OCI-LY7 (cell line): ENCODE results near the gene ANXA3. TPM values are rescaled to one million over a fixed set of nuclear protein-coding genes. Genes with fewer than 3 reads are reported as not detected.

Experiments
- BruUV-seq: library from RNA; stranded (reverse); fragments of 400-500 nt; replicated peaks from 2 replicates; lab custom pipeline; 2021; lab: Mats Ljungman, UMichigan
- CTCF ChIA-PET: fragments of 300-600 bp; sonication (Branson Sonifier 250); formaldehyde crosslinking; loops from one replicate; lab custom pipeline; 2022; ENCODE audit warnings: antibody characterized with exemption; ENCODE audit not compliant: unreplicated experiment; lab: Charles Lee
- POLR2A ChIA-PET: fragments of 300-600 bp; sonication (Branson Sonifier 250); formaldehyde crosslinking; loops from one replicate; lab custom pipeline; 2022; ENCODE audit warnings: antibody characterized with exemption; lab: Charles Lee
- DNase-seq: peaks from one replicate; pipeline ENCODE4 v3.0.0-alpha.2; 2015; ENCODE audit warnings: low spot score
- H2AFZ ChIP-seq: fragments of 200-600 bp; sonication (generic), shearing (Covaris generic); 2 replicates; pipeline ENCODE4 v1.6.1; 2014; ENCODE audit warnings: mild to moderate bottlenecking, antibody characterized with exemption, low read length, moderate library complexity
- H3K27ac ChIP-seq: fragments of 200-600 bp; sonication (generic); 2 replicates; pipeline ENCODE4 v1.5.1; 2014; ENCODE audit warnings: mixed run types, low read depth, mild to moderate bottlenecking, moderate library complexity, low read length, inconsistent platforms; ENCODE audit not compliant: poor library complexity, severe bottlenecking
- H3K36me3 ChIP-seq: fragments of 200-600 bp; sonication (generic); 2 replicates; pipeline ENCODE4 v1.6.1; 2014; ENCODE audit warnings: mild to moderate bottlenecking, antibody characterized with exemption, low read length, moderate library complexity, mixed read lengths; ENCODE audit not compliant: insufficient read depth
- H3K4me1 ChIP-seq: fragments of 200-600 bp; sonication (generic); 2 replicates; pipeline ENCODE4 v1.5.1; 2014; ENCODE audit warnings: mild to moderate bottlenecking, low read length; ENCODE audit not compliant: insufficient read depth, poor library complexity, severe bottlenecking
- H3K4me2 ChIP-seq: fragments of 200-600 bp; sonication (generic); 2 replicates; pipeline ENCODE4 v1.6.1; 2014; ENCODE audit warnings: mild to moderate bottlenecking, low read length
- H3K4me3 ChIP-seq: fragments of 200-600 bp; sonication (generic); 2 replicates; pipeline ENCODE4 v1.5.1; 2014; ENCODE audit warnings: mild to moderate bottlenecking, low read depth, low read length; ENCODE audit not compliant: poor library complexity, severe bottlenecking
- H3K79me2 ChIP-seq: fragments of 200-600 bp; sonication (generic); 2 replicates; pipeline ENCODE4 v1.6.1; 2016; ENCODE audit warnings: low read depth, mild to moderate bottlenecking, low read length, moderate library complexity, mixed read lengths; ENCODE audit not compliant: insufficient read depth
- H3K9me2 ChIP-seq: fragments of 200-600 bp; sonication (generic); 2 replicates; pipeline ENCODE4 v1.6.1; 2016; ENCODE audit warnings: mild to moderate bottlenecking, low read length, mixed read lengths; ENCODE audit not compliant: insufficient read depth
- H3K9me3 ChIP-seq: fragments of 200-600 bp; sonication (generic); 2 replicates; pipeline ENCODE4 v1.6.1; 2014; ENCODE audit warnings: mild to moderate bottlenecking, mixed run types, low read length, mixed read lengths
- H4K20me1 ChIP-seq: fragments of 200-600 bp; sonication (generic); 2 replicates; pipeline ENCODE4 v1.6.1; 2014; ENCODE audit warnings: mild to moderate bottlenecking, antibody characterized with exemption, low read length, moderate library complexity, mixed read lengths; ENCODE audit not compliant: insufficient read depth
- CTCF ChIP-seq: fragments of 200-600 bp; sonication (generic); conservative IDR thresholded peaks from 2 replicates; pipeline ENCODE4 v1.5.1; 2014; ENCODE audit warnings: mild to moderate bottlenecking, antibody characterized with exemption, low read length, moderate library complexity, mixed read lengths
- EZH2phosphoT487 ChIP-seq: fragments of 200-600 bp; sonication (generic); IDR thresholded peaks from 2 replicates; pipeline ENCODE4 v1.6.1; 2018; ENCODE audit warnings: low read depth, borderline replicate concordance, mild to moderate bottlenecking, mixed run types, antibody characterized with exemption, low read length, moderate library complexity, mixed read lengths
- intact Hi-C: fragments of 100-400 bp; cut with micrococcal nuclease; formaldehyde crosslinking; loops from one replicate; pipeline ENCODE4 v1.10.0; 2022; ENCODE audit not compliant: unreplicated experiment
- total RNA-seq, 2 experiments: library from RNA; depleted of rRNA in 1 of 2; stranded (reverse); fragments of >200 nt in 1 of 2; shearing (Covaris generic) in 1 of 2; gene quantifications; 2 replicates each; pipeline ENCODE4 v1.2.3, GENCODE V29; 2014 to 2022

The ANXA3 gene
- total RNA-seq, 2 experiments from 2014 or later = not detected

- no peaks in the 10 kb centered on the region for H3K9me2 ChIP-seq
- no TSS peak for BruUV-seq
- H3K36me3 ChIP-seq = no peaks in the 10 kb centered on the region
- TF ChIP-seq CTCF (no peak), EZH2phosphoT487 (no peak)
- ChIA-PET POLR2A (interaction anchor here (0.8 kb wide), 1 partner anchor 10 kb away, joined by 3 read pairs; no protein-coding TSS in a partner anchor), CTCF (no interaction called here)
- no peaks in the 10 kb centered on the region for H4K20me1 ChIP-seq
- H2AFZ ChIP-seq = no peak overlapping the region
- no peak overlapping the region for H3K4me3 ChIP-seq
- no peak for DNase-seq
- intact Hi-C loops = no loop called here
- H3K79me2 ChIP-seq = no peaks in the 10 kb centered on the region
- no peak overlapping the region for H3K4me2 ChIP-seq
- no peaks in the 10 kb centered on the region for H3K9me3 ChIP-seq
- H3K27ac ChIP-seq = no peak overlapping the region
- no peaks in the 10 kb centered on the region for H3K4me1 ChIP-seq
These were observed 20.2 kb downstream of the ANXA3 start for GRCh38 chr4:78571804-78572203.

- no peaks in the 10 kb centered on the region for H3K9me2 ChIP-seq
- CTCF ChIA-PET = no interaction called here
- H3K4me1 ChIP-seq = no peaks in the 10 kb centered on the region
- H3K27ac ChIP-seq = no peak overlapping the region
- H3K36me3 ChIP-seq = no peaks in the 10 kb centered on the region
- BruUV-seq = no TSS peak
- H2AFZ ChIP-seq = no peak overlapping the region
- DNase-seq = no peak
- TF ChIP-seq CTCF (no peak), EZH2phosphoT487 (no peak)
- no peaks in the 10 kb centered on the region for H4K20me1 ChIP-seq
- H3K4me2 ChIP-seq = no peak overlapping the region
- no peaks in the 10 kb centered on the region for H3K9me3 ChIP-seq
- intact Hi-C loops = no loop called here
- no peak overlapping the region for H3K4me3 ChIP-seq
- H3K79me2 ChIP-seq = no peaks in the 10 kb centered on the region
- POLR2A ChIA-PET = no interaction called here
These were observed 27.3 kb downstream of the ANXA3 start for GRCh38 chr4:78578674-78579425.

GRCh38 chr4:78581618-78582017, 30.0 kb downstream of the ANXA3 start:
- H3K36me3 ChIP-seq = no peaks in the 10 kb centered on the region

More at GRCh38 chr4:78581618-78582017, 30.0 kb downstream of the ANXA3 start:
- Histone ChIP-seq H3K27ac (no peak overlapping the region), H3K4me3 (no peak overlapping the region), H3K9me3 (no peaks in the 10 kb centered on the region), H3K4me1 (no peaks in the 10 kb centered on the region), H3K79me2 (no peaks in the 10 kb centered on the region), H3K9me2 (no peaks in the 10 kb centered on the region), H3K4me2 (no peak overlapping the region), H4K20me1 (no peaks in the 10 kb centered on the region), H2AFZ (no peak overlapping the region)
- BruUV-seq = no TSS peak
- DNase-seq = no peak
- ChIA-PET CTCF (no interaction called here), POLR2A (interaction anchor here (0.6 kb wide), 1 partner anchor 10 kb away, joined by 3 read pairs; no protein-coding TSS in a partner anchor)
- no peak for TF ChIP-seq EZH2phosphoT487
- TF ChIP-seq CTCF = no peak
- intact Hi-C loops = no loop called here
